Psoas muscle (tissue), 8 donors: ENCODE measurements around the gene CD300LD. TPM values are rescaled to one million over a fixed set of nuclear protein-coding genes. Genes with fewer than 3 reads are reported as not detected.
A peak's percentile ranks its signal among the peaks of the same experiment; 100 is the strongest.

Source experiments
- ATAC-seq, 4 donors: fragments of 200-7000 bp; cut with Tn5 transposase; one replicate each; pipeline ENCODE4 v1.9.1; 2020; ENCODE audit warnings: moderate library complexity in 3 of 4, mild to moderate bottlenecking in 2 of 4
- DNase-seq, 2 donors: peaks; one replicate each; pipeline ENCODE4 v3.0.0-alpha.2; 2020
- H3K27ac ChIP-seq: fragments of 200-600 bp; one replicate; pipeline ENCODE4 v1.8.0; 2022
- H3K27me3 ChIP-seq, 3 donors: fragments of 200-600 bp in 1 of 3; one replicate each; pipeline versions ENCODE4 v1.6.1 to v1.8.0; 2013 to 2022; ENCODE audit warnings: low read length in 2 of 3, mild to moderate bottlenecking in 2 of 3, moderate library complexity in 1 of 3; ENCODE audit not compliant: insufficient read depth in 3 of 3
- H3K36me3 ChIP-seq, 2 donors: fragments of 200-600 bp in 1 of 2; one replicate each; pipeline versions ENCODE4 v1.6.1 to v1.8.0; 2013 to 2022; ENCODE audit warnings: low read depth in 1 of 2, mild to moderate bottlenecking in 1 of 2, moderate library complexity in 1 of 2; ENCODE audit not compliant: insufficient read depth in 1 of 2
- H3K4me1 ChIP-seq: fragments of 200-600 bp; one replicate; pipeline ENCODE4 v1.8.0; 2022
- H3K4me3 ChIP-seq: fragments of 200-600 bp; one replicate; pipeline ENCODE4 v1.8.0; 2022; ENCODE audit warnings: mild to moderate bottlenecking
- H3K9me3 ChIP-seq: fragments of 200-600 bp; one replicate; pipeline ENCODE4 v1.8.0; 2022
- CTCF ChIP-seq: fragments of 200-600 bp; IDR thresholded peaks from one replicate; pipeline ENCODE4 v1.8.0; 2022; ENCODE audit warnings: antibody characterized with exemption
- WGBS, 3 donors: extraction: QIAGEN DNeasy Blood & Tissue Kit; methylation state at CpG; one replicate each; pipeline versions ENCODE4 v1.1.6 to v1.1.7; 2013; 5-methylcytosine and 5-hydroxymethylcytosine counted together
- intact Hi-C, 2 donors: fragments of 100-400 bp; cut with DNase I; formaldehyde crosslinking; loops; one replicate each; pipeline versions ENCODE4 v1.11.0 to v1.14.2; 2022
- polyA plus RNA-seq, 3 donors: library from polyadenylated mRNA; stranded (reverse); fragments of 200-250 nt; gene quantifications; one replicate each; pipeline ENCODE4 v1.2.3, GENCODE V29; 2013
- total RNA-seq, 4 donors: library from RNA; stranded (reverse); fragmentation: NEBNext Ultra II Directional in 2 of 4; extraction: Animal tissue kit (Norgen Biotek cat#: 25700) in 2 of 4; gene quantifications; one replicate each; pipeline versions ENCODE4 v1.2.1 to v1.2.4, GENCODE V29; 2021 to 2023
- donor health status: healthy with polysubstance abuse.
- donor health status: DM: no; HTN: no; CAD: no; lungs with moderate emphysema.
- donor health status: Bipolar disorder and iron deficiency.
- donor health status: healthy.
- donor health status: DM: yes; HTN: yes; CAD: no.
- donor health status: DM: no; HTN: no; CAD: no.
- donor health status: DM: no; HTN: no; CAD: no.
- donor health status: DM: yes; HTN: yes; CAD: no.

CD300LD gene
- total and polyA plus RNA-seq, 7 donors, result not detected

- intact Hi-C loops, result loop anchor here in 1 of 2 donors (5.0 kb wide), 1 partner anchor 237 kb away; the partner anchor contains the start of gene GPR142
- H3K27me3 ChIP-seq, result peaks cover 0 to 3% (median 0%) of the 10 kb centered on the region in 3 donors
- H3K4me3 ChIP-seq, result no peak overlapping the region
- WGBS, 3 donors, result 83 to 87% (median 86%) methylated on average over 6 of the region's 6 CpGs
- ATAC-seq (no peak), DNase-seq (no peak)
- TF ChIP-seq CTCF, result no peak
- no peaks in the 10 kb centered on the region for H3K36me3 ChIP-seq
- H3K9me3 ChIP-seq, result no peaks in the 10 kb centered on the region
- H3K4me1 ChIP-seq, result no peaks in the 10 kb centered on the region
- H3K27ac ChIP-seq, result no peak overlapping the region
These were observed 12.1 kb upstream of the CD300LD start for GRCh38 chr17:74604200-74604599.

GRCh38 chr17:74603746-74604145 is 11.7 kb upstream of the CD300LD start:
- intact Hi-C loops, result loop anchor here in 1 of 2 donors (5.0 kb wide), 1 partner anchor 236 kb away; the partner anchor contains the start of gene GPR142
- Histone ChIP-seq H3K27me3 (peaks cover 0 to 8% (median 0%) of the 10 kb centered on the region in 3 donors), H3K27ac (no peak overlapping the region), H3K9me3 (no peaks in the 10 kb centered on the region), H3K4me1 (no peaks in the 10 kb centered on the region), H3K4me3 (no peak overlapping the region), H3K36me3 (no peaks in the 10 kb centered on the region)
- TF ChIP-seq CTCF, result no peak
- no peak for DNase-seq
- no peak for ATAC-seq
- 70 to 77% (median 72%) methylated on average over 5 of the region's 5 CpGs for WGBS, 3 donors

GRCh38 chr17:74603037-74603635 is 11.1 kb upstream of the CD300LD start:
- ATAC-seq, result no peak
- H3K27ac ChIP-seq, result no peak overlapping the region
- WGBS, 3 donors, result 51 to 57% (median 56%) methylated on average over 6 of the region's 6 CpGs
- no peak overlapping the region for H3K4me3 ChIP-seq
- no peak for DNase-seq
- TF ChIP-seq CTCF, result no peak
- H3K27me3 ChIP-seq, result peaks cover 0 to 9% (median 0%) of the 10 kb centered on the region in 3 donors
- intact Hi-C loops, result loop anchor here in 1 of 2 donors (5.0 kb wide), 1 partner anchor 236 kb away; the partner anchor contains the start of gene GPR142
- H3K4me1 ChIP-seq, result no peaks in the 10 kb centered on the region
- H3K9me3 ChIP-seq, result no peaks in the 10 kb centered on the region
- no peaks in the 10 kb centered on the region for H3K36me3 ChIP-seq

- peak; percentile 53 to 71 (median 65) for ATAC-seq
- no peak overlapping the region for H3K4me3 ChIP-seq
- peaks cover 0 to 9% (median 0%) of the 10 kb centered on the region in 3 donors for H3K27me3 ChIP-seq
- no peaks in the 10 kb centered on the region for H3K9me3 ChIP-seq
- no peak overlapping the region for H3K27ac ChIP-seq
- intact Hi-C loops, result loop anchor here in 1 of 2 donors (5.0 kb wide), 1 partner anchor 235 kb away; the partner anchor contains the start of gene GPR142
- no peaks in the 10 kb centered on the region for H3K36me3 ChIP-seq
- WGBS, 3 donors, result 47 to 52% (median 47%) methylated on average over 12 of the region's 12 CpGs
- DNase-seq, result no peak
- TF ChIP-seq CTCF, result peak; percentile 64
- no peaks in the 10 kb centered on the region for H3K4me1 ChIP-seq
These were observed 10.0 kb upstream of the CD300LD start for GRCh38 chr17:74601944-74602572.
